ENCODE data around the gene UBR2.

UBR2 gene
- 124 to 316 (median 201) reads per million in 9 experiments for total RNA-seq

DNA sequence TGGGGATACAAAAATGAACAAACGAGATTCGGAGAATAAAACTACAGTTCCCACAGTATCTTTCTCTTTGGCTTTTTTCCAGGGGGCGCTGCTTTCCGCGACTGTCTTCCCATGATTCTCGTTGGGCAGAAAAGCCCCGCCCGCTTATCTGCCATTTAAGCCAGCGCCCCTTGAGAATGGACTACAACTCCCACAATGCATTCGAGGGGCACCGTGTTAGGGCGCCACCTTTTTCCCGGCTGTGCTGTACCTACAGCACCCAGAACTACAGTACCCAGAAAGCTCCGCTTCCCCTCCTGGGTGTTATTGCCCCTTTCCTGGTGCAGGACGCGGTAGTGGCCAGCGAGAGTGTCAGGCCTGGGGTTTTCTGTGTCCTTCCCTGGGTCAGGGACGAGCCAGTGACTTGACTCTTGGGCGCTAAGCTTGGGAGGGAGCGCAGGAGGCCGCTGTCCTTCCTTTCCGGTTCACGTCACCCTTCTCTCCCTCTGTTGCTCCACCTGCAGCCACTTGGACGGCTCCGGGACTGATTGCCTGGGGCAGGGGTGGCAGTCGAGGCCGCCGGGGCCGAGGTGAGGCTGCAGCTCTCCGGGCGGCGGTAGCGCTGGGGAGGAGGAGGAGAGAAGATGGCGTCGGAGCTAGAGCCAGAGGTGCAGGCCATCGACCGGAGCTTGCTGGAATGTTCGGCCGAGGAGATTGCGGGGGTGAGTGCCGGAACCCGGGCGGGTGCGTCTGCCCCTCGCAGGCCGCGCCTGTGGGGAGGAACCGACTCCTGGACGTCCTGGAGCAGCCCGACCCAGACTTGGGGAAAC is at the start of gene UBR2:
Gene UBR2 (plus strand): TSS at position 333 of the 809 bp plus-strand sequence. CDS start 291 bp downstream, at position 624.
- H3K27me3 Mint-ChIP-seq: peaks cover 0 to 5% of the 10 kb centered on the region in 2 donors
- H3K27ac Mint-ChIP-seq: peak within 1 kb of the TSS; percentile 94 to 99
- peaks cover 25% of the 10 kb centered on the region for H3K36me3 Mint-ChIP-seq (ENCODE audit: insufficient read depth)
- H3K4me1 Mint-ChIP-seq (ENCODE audit: low read depth in 2 of 2): peaks cover 17 to 37% of the 10 kb centered on the region in 2 donors
- H3K4me3 Mint-ChIP-seq: peak within 1 kb of the TSS; percentile 97 to 100
- peak; percentile 81 to 89 (median 85) for DNase-seq
- ATAC-seq (replicated peaks): peak; percentile 94
- H3K9me3 Mint-ChIP-seq: no peaks in the 10 kb centered on the region

DNA sequence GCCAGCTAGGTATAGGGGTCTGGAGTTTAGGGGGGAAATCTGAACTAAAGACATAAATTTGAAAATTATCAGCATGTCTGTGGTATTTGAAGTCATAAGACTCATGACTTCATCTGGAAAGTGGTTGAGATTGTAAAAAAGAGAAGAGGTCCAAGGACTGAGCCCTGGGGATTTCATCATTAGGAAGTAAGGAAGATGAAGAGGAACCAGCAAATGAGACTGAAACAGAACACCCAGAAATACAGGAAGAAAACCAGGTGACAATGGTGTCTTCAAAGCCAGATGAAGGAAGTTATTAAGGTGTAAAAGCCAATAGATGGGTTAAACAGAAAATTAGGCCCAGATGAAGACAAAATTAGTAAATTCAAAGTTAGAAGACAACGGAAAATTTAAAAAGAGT is 49.1 kb upstream of the UBR2 start:
- Mint-ChIP-seq H3K27ac (no peak overlapping the region), H3K4me3 (no peak overlapping the region), H3K36me3 (ENCODE audit: insufficient read depth) (no peaks in the 10 kb centered on the region), H3K27me3 (no peaks in the 10 kb centered on the region), H3K4me1 (ENCODE audit: low read depth in 2 of 2) (no peaks in the 10 kb centered on the region), H3K9me3 (no peaks in the 10 kb centered on the region)
- DNase-seq: no peak
- no peak for ATAC-seq (replicated peaks)

DNA sequence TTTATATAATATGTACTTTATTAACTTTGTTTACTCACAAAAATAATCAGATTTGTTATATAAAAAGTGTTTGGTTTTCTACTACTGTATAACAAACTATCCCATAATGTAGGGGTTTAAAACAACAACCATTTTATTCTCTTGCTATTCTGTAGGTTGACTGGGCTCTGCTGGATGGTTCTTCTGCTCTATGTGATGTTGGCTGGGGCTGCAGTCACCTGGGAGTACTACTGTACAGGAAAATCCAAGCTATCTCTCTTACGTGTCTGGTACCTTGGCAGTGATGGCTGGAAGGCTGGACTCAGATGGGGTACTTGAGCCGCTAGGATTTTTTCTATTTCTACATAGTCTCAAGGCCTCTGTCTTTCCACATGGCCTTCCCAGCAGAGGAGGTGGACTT is 44.0 kb upstream of the UBR2 start:
- DNase-seq: no peak
- Mint-ChIP-seq H3K4me1 (ENCODE audit: low read depth in 2 of 2) (peaks cover 0 to 3% of the 10 kb centered on the region in 2 donors), H3K27me3 (no peaks in the 10 kb centered on the region), H3K36me3 (ENCODE audit: insufficient read depth) (no peaks in the 10 kb centered on the region), H3K27ac (no peak overlapping the region), H3K4me3 (no peak overlapping the region), H3K9me3 (no peaks in the 10 kb centered on the region)
- no peak for ATAC-seq (replicated peaks)

DNA sequence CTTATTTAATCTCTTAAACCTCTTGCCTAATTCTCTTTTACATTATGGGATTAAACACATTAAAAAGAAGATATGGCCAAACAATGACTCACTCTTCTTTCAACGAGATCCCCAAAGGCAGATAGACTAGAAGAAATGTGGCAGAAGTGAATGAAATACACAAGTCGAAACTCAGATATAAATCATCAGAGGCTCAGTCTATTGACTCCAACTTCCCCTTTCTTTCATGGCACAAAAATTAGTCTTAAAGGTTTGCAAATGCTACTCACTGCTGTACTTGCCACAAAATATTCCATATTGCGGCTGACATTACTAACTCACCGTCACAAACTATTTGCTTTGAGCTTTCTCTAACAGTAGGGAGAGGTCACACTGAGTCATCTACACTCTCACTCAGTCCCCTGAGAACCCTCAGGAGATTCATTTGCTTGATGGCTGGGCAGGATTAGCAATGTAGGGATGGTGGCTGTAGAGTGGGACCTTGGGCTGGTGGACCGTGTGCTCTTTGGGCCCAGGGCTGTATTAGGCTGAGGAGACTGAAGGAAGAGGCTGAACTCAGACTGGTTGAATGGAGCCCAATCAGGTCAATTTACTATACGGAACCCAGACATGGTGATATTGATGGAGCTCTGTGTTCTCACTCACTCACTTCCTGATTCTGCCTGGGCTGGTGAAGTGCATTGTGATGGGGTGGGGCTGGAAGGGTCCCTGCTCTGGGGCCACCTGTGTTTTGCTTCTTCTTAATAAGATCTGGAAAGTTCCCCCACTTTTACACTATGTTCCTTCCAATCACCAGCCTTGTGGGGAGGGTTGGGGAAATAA is 42.8 kb upstream of the UBR2 start:
- Mint-ChIP-seq H3K27ac (no peak overlapping the region), H3K9me3 (no peaks in the 10 kb centered on the region), H3K4me3 (no peak overlapping the region), H3K4me1 (ENCODE audit: low read depth in 2 of 2) (peaks cover 0 to 3% of the 10 kb centered on the region in 2 donors), H3K27me3 (no peaks in the 10 kb centered on the region), H3K36me3 (ENCODE audit: insufficient read depth) (no peaks in the 10 kb centered on the region)
- ATAC-seq (replicated peaks): no peak
- no peak for DNase-seq

DNA sequence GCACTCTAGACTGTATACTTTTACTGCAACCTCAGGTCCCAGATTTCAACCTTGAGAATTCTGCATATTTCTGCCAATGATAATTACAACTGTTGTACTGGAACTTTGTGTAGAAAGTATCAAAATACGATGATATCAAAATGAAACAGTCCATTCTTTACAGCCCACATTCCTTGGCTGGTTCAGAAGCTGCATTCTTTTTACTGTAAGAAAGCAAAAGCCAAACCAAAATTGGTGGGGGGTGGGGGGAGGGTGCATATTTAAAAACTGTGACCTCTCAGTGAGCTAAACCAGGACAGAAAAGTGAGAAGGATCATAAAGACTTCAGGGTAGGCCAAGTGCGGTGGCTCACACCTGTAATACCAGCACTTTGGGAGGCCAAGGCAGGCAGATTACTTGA is 41.8 kb upstream of the UBR2 start:
- H3K4me1 Mint-ChIP-seq (ENCODE audit: low read depth in 2 of 2): peaks cover 0 to 3% of the 10 kb centered on the region in 2 donors
- H3K36me3 Mint-ChIP-seq (ENCODE audit: insufficient read depth): no peaks in the 10 kb centered on the region
- no peak for DNase-seq
- H3K27me3 Mint-ChIP-seq: no peaks in the 10 kb centered on the region
- H3K4me3 Mint-ChIP-seq: no peak overlapping the region
- H3K9me3 Mint-ChIP-seq: no peaks in the 10 kb centered on the region
- ATAC-seq (replicated peaks): no peak
- H3K27ac Mint-ChIP-seq: no peak overlapping the region

DNA sequence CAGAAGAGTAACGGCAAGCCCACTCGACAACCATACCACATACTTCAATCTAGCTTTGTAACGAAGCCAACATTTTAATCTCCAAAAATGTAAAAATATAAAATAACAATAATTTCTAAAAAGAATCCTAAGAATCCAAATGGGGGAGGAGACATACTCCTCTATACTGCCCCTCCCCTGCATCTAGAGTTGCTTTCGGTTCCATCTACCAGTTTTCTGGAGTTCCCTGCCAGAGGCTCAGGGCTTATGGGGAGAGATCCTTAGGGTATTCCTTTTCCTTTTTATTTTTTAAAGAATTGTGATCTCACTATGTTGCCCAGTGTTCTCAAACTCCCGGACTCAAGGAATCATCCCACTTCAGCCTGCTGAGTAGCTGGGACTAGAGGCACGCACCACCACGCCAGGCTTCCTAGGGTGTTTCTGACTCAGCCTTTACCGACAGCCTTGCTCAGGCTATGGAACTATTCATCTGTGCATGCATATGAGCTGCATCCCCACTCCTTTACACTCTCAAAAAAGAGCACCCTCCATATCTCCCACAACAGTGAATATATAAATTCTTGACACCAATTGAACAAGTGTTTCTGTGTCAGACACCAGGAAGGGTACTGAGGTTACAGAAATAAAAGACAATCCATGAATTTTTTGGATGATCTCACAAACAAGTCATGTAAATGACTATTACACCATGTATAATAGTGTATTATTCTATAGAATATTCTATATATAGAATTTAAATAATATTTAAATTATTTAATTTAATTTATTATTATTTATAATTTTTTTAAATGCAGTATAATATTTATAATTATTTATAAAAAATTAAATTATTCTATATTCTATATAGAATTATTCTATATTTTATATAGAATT is 40.7 kb upstream of the UBR2 start:
- no peaks in the 10 kb centered on the region for H3K36me3 Mint-ChIP-seq (ENCODE audit: insufficient read depth)
- DNase-seq (no peak), ATAC-seq (replicated peaks) (no peak)
- H3K27ac Mint-ChIP-seq: no peak overlapping the region
- peaks cover 0 to 3% of the 10 kb centered on the region in 2 donors for H3K4me1 Mint-ChIP-seq (ENCODE audit: low read depth in 2 of 2)
- no peak overlapping the region for H3K4me3 Mint-ChIP-seq
- H3K27me3 Mint-ChIP-seq: no peaks in the 10 kb centered on the region
- H3K9me3 Mint-ChIP-seq: no peaks in the 10 kb centered on the region

DNA sequence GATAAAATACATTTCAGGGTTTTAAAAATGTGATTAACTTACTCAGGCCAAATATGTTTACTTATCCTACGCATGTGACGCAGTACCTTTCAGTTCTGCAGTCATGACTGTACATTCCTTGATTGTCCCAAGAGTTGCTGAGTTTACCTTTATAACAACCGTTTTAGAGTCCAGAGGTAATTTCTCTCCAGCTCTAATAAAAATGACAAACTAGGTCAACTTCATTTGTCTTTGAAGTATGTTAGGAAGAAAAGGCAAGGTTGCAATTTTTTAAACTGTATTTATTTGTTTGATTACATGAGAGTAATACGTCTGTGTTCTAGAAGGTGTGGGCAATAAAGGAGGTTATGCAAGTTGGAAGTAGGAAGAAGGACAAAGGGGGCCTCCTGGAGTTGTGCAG is 38.6 kb upstream of the UBR2 start:
- no peaks in the 10 kb centered on the region for H3K27me3 Mint-ChIP-seq

DNA sequence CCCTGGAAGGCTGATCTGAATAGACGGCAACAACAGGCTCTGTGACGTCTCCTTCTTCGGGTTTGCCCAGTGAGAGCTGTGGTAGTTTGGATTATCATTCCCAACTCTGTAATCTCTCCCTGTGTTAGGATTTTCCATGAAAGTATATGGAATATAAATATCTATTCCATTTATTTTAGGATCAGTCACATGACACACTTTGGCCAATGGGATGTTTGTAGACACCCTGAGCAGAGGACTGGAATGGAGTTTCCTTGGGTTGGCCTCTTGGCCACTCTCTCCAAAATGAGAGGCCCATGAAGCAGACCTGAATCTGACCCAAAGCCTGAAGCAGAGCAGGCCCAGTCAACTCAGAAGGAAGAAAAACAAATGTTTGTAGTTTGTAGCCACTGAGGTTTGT is 37.2 kb upstream of the UBR2 start:
- ATAC-seq (replicated peaks) (no peak), DNase-seq (no peak)
- Mint-ChIP-seq H3K4me1 (ENCODE audit: low read depth in 2 of 2) (no peaks in the 10 kb centered on the region), H3K4me3 (no peak overlapping the region), H3K27ac (no peak overlapping the region), H3K9me3 (no peaks in the 10 kb centered on the region), H3K36me3 (ENCODE audit: insufficient read depth) (no peaks in the 10 kb centered on the region), H3K27me3 (no peaks in the 10 kb centered on the region)

More for the DNA sequence above, 38.6 kb upstream of the UBR2 start:
- no peaks in the 10 kb centered on the region for H3K9me3 Mint-ChIP-seq
- peaks cover 0 to 3% of the 10 kb centered on the region in 2 donors for H3K4me1 Mint-ChIP-seq (ENCODE audit: low read depth in 2 of 2)
- no peak overlapping the region for H3K27ac Mint-ChIP-seq
- ATAC-seq (replicated peaks): no peak
- no peak overlapping the region for H3K4me3 Mint-ChIP-seq
- DNase-seq: no peak
- H3K36me3 Mint-ChIP-seq (ENCODE audit: insufficient read depth): no peaks in the 10 kb centered on the region

DNA sequence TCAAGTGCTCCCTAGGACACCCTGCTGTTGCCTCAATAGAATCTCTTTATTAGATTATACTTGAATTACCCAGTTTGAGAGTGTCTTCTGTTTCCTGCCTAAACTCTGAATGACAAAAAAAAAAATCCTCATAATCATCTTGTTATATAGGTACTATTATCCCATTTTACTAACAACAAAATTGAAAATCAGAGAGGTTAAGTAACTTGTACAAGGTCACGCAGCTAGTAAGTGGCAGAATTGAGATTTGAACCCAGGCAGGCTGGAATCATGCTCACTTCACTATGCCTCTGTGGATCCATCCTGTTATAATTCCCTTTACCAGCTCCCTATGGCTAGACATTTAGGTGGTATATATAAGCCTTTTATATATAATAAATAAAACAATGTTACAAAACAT is 36.6 kb upstream of the UBR2 start:
- DNase-seq: no peak
- Mint-ChIP-seq H3K27me3 (no peaks in the 10 kb centered on the region), H3K27ac (no peak overlapping the region), H3K4me1 (ENCODE audit: low read depth in 2 of 2) (no peaks in the 10 kb centered on the region), H3K4me3 (no peak overlapping the region), H3K36me3 (ENCODE audit: insufficient read depth) (no peaks in the 10 kb centered on the region), H3K9me3 (no peaks in the 10 kb centered on the region)
- no peak for ATAC-seq (replicated peaks)

DNA sequence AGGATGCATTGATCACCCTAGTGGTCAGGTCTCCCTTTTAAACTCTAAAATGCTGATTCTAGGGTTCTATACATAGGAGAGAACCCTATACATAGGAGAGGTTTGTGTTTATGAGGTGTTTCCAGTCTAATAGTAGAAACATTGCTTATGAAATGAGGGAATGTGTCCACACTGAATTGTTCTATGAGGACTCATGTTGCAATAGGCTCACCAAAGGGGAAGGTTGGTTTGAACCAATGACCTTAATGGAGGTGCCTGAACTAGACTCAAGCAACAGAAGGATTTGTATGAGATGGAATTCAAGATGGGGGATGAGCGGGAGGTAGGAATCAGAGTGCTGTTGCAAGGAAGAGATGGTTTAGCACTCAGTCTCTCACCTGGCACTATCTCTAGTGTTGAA is 33.5 kb upstream of the UBR2 start:
- no peak for ATAC-seq (replicated peaks)
- Mint-ChIP-seq H3K36me3 (ENCODE audit: insufficient read depth) (no peaks in the 10 kb centered on the region), H3K27me3 (no peaks in the 10 kb centered on the region), H3K9me3 (no peaks in the 10 kb centered on the region), H3K27ac (no peak overlapping the region), H3K4me3 (no peak overlapping the region), H3K4me1 (ENCODE audit: low read depth in 2 of 2) (no peaks in the 10 kb centered on the region)
- DNase-seq: no peak

DNA sequence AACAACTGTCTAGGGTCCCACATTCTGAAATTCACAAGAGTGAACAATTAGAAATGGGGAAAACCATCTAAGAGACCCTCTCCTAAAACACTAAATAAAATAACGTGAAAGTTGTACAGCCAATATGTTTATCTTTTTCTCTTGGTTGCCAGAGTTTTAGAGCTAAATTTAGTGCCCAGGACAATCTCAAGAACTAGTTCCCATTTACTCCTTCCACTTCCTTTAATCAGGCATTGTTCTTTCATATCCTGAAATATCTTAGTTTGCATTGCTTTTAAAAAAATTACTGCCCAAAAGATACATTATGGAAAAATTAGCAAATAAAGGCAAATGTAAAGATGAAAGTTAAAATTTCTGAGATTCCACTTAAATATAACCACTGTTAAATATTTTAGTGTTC is 33.1 kb upstream of the UBR2 start:
- ATAC-seq (replicated peaks): no peak
- H3K4me1 Mint-ChIP-seq (ENCODE audit: low read depth in 2 of 2): no peaks in the 10 kb centered on the region
- H3K4me3 Mint-ChIP-seq: no peak overlapping the region
- no peak for DNase-seq
- no peak overlapping the region for H3K27ac Mint-ChIP-seq
- no peaks in the 10 kb centered on the region for H3K27me3 Mint-ChIP-seq
- no peaks in the 10 kb centered on the region for H3K36me3 Mint-ChIP-seq (ENCODE audit: insufficient read depth)
- no peaks in the 10 kb centered on the region for H3K9me3 Mint-ChIP-seq

DNA sequence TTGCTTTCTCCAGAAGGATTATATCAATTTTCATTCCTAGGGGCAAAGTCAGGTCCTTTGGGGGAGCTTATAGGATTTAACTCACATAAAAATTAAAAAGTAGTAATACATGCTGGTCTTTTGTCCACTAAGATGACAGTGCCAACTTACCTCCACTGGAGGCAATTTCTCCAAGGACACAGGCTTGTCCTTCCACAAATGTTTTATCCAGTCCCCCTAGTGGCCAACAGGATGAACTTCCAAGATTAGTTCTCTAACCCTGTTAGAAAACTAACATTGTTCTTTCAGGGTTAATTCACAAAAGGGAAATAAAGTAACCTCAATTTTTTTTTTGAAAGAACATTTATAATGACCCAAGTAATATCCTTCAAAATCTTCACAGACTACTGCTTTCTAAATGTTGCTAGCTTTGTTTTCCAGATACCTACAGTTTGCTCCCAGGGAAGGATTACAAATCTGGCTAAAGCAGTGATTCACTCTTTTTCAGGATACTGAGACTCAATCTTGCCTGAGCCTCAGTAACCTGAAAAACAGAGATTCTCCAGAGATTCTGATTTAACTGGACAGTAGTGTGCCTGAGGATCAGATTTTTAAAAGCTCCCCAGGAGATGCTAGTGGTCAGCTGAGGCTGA is 31.7 kb upstream of the UBR2 start:
- no peaks in the 10 kb centered on the region for H3K27me3 Mint-ChIP-seq
- ATAC-seq (replicated peaks) (peak; percentile 49), DNase-seq (peak; percentile 11 to 18 (median 13))
- H3K27ac Mint-ChIP-seq: no peak overlapping the region
- no peaks in the 10 kb centered on the region for H3K9me3 Mint-ChIP-seq
- H3K4me3 Mint-ChIP-seq: no peak overlapping the region
- H3K36me3 Mint-ChIP-seq (ENCODE audit: insufficient read depth): no peaks in the 10 kb centered on the region
- H3K4me1 Mint-ChIP-seq (ENCODE audit: low read depth in 2 of 2): no peaks in the 10 kb centered on the region

DNA sequence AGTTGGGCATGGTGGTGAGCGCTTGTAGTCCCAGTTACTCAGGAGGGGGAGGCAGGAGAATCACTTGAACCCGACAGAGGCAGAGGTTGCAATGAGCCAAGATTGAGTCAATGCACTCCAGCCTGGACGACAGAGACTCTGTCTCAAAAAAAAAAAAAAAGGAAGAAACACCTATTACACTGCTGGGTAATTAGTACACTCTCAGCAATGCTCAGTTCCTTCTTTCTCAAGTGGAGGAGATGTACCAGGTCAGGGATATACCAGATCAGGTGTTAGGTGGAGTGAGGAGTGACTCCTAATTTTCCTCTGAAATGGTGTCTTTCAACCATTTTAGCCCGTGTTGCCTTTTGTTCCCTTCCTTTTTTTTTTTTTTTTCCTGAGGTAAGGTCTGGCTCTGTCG is 30.0 kb upstream of the UBR2 start:
- Mint-ChIP-seq H3K27ac (no peak overlapping the region), H3K4me3 (no peak overlapping the region), H3K9me3 (no peaks in the 10 kb centered on the region), H3K27me3 (no peaks in the 10 kb centered on the region), H3K4me1 (ENCODE audit: low read depth in 2 of 2) (no peaks in the 10 kb centered on the region), H3K36me3 (ENCODE audit: insufficient read depth) (no peaks in the 10 kb centered on the region)
- DNase-seq (no peak), ATAC-seq (replicated peaks) (no peak)
